K562 (cell line): Measurements from ENCODE around the gene HARS1. TPM values are rescaled to one million over a fixed set of nuclear protein-coding genes. Genes with fewer than 3 reads are reported as not detected.

Source experiments
- CC2D1A ChIP-seq: fragments of 450-650 bp; IDR thresholded peaks from 2 replicates; pipeline ENCODE4 v1.6.1; 2017; ENCODE audit warnings: mild to moderate bottlenecking
- DIDO1 ChIP-seq: fragments of 450-650 bp; IDR thresholded peaks from 2 replicates; pipeline ENCODE4 v1.6.1; 2016; ENCODE audit warnings: low read depth, missing biosample characterization, missing genetic modification characterization
- DPF2 ChIP-seq: fragments of 450-650 bp; IDR thresholded peaks from 2 replicates; pipeline ENCODE4 v1.6.1; 2016
- FOXK1 ChIP-seq: sonication (generic); formaldehyde crosslinking; IDR thresholded peaks from 2 replicates; pipeline ENCODE4 v1.8.0; 2022; ENCODE audit warnings: missing genetic modification reagents, mild to moderate bottlenecking, borderline replicate concordance
- GTF2F1 ChIP-seq: IDR thresholded peaks from 2 replicates; pipeline ENCODE4 v1.6.1; 2011; ENCODE audit warnings: low read depth, low read length, improper control_type of control experiment
- MAZ ChIP-seq, 2 experiments: fragments of 450-650 bp in 1 of 2; sonication (generic) in 1 of 2; formaldehyde crosslinking; IDR thresholded peaks in 1 of 2; conservative IDR thresholded peaks in 1 of 2; 2 replicates each; pipeline versions ENCODE4 v1.4.0 to v1.5.0; 2020; ENCODE audit warnings: mild to moderate bottlenecking in 1 of 2, missing genetic modification reagents in 1 of 2
- MCM5 ChIP-seq: fragments of 450-650 bp; IDR thresholded peaks from 2 replicates; pipeline ENCODE4 v1.6.1; 2016; ENCODE audit warnings: low read depth
- NBN ChIP-seq: fragments of 450-650 bp; IDR thresholded peaks from 2 replicates; pipeline ENCODE4 v1.6.1; 2016; ENCODE audit warnings: low read depth, mild to moderate bottlenecking
- NFIC ChIP-seq: fragments of 450-650 bp; IDR thresholded peaks from 2 replicates; pipeline ENCODE4 v1.6.1; 2017; ENCODE audit warnings: mild to moderate bottlenecking, inconsistent platforms
- SLC30A9 ChIP-seq: fragments of 250-450 bp; sonication (Bioruptor Pico); IDR thresholded peaks from 2 replicates; pipeline ENCODE4 v1.8.0; 2022; ENCODE audit warnings: mild to moderate bottlenecking, moderate library complexity
- SREBF2 ChIP-seq: sonication (generic); formaldehyde crosslinking; IDR thresholded peaks from 2 replicates; pipeline ENCODE4 v1.4.0; 2020; ENCODE audit warnings: mild to moderate bottlenecking, missing genetic modification reagents
- TSC22D4 ChIP-seq: fragments of 450-650 bp; IDR thresholded peaks from 2 replicates; pipeline ENCODE4 v1.6.1; 2016; ENCODE audit warnings: missing genetic modification characterization, missing biosample characterization, control low read depth
- ZBED1 ChIP-seq: IDR thresholded peaks from 2 replicates; pipeline ENCODE4 v1.6.1; 2014
- ZBTB12 ChIP-seq: fragments of 250-450 bp; sonication (Bioruptor Pico); IDR thresholded peaks from 2 replicates; pipeline ENCODE4 v1.4.0; 2020
- ZNF174 ChIP-seq: fragments of 250-450 bp; sonication (Bioruptor Pico); IDR thresholded peaks from 2 replicates; pipeline ENCODE4 v1.4.0; 2020; ENCODE audit warnings: mild to moderate bottlenecking
- ZNF436 ChIP-seq: fragments of 250-450, 450-650 bp; sonication (Bioruptor Pico); formaldehyde crosslinking; IDR thresholded peaks from 2 replicates; pipeline ENCODE4 v1.7.0; 2020; ENCODE audit warnings: mild to moderate bottlenecking
- ZNF717 ChIP-seq: fragments of 250-450 bp; sonication (Bioruptor Pico); IDR thresholded peaks from 2 replicates; pipeline ENCODE4 v1.5.0; 2021
- ZNF76 ChIP-seq: fragments of 250-450 bp; sonication (Bioruptor Pico); IDR thresholded peaks from 2 replicates; pipeline ENCODE4 v1.4.0; 2020; ENCODE audit warnings: mild to moderate bottlenecking, moderate library complexity, borderline replicate concordance
- ZNF785 ChIP-seq: fragments of 250-450 bp; sonication (Bioruptor Pico); IDR thresholded peaks from 2 replicates; pipeline ENCODE4 v1.4.0; 2020; ENCODE audit warnings: mild to moderate bottlenecking
- polyA plus RNA-seq, 8 experiments: library from polyadenylated mRNA; depleted of rRNA in 4 of 8; stranded (reverse) in 5 of 8; unstranded in 3 of 8; fragments of >200 nt; fragmentation: Nextera tagmentation in 2 of 8; fragmentation: Illumina TruSeq in 1 of 8; extraction: Ambion mirVana in 2 of 8; extraction: Trizol in 1 of 8; gene quantifications; 2 replicates each; pipeline versions ENCODE4 v1.2.1 to v1.2.3, GENCODE V29; 2011 to 2014; ENCODE audit warnings: inconsistent platforms in 1 of 8, missing spikeins in 1 of 8
- total RNA-seq, 7 experiments: library from RNA; depleted of rRNA in 6 of 7; stranded (reverse); fragments of >200 nt in 6 of 7; fragmentation: Illumina TruSeq in 2 of 7; extraction: Trizol in 2 of 7; gene quantifications; 2 replicates each; pipeline versions ENCODE4 v1.2.1 to v1.2.3, GENCODE V29; 2011 to 2021; ENCODE audit warnings: low replicate concordance in 1 of 7
- TF ChIP-seq, protein P1 (sequence below): fragments of 200-800 bp; sonication (Bioruptor generic); IDR thresholded peaks from 2 replicates; pipeline ENCODE4 v1.6.1; 2017; ENCODE audit warnings: missing genetic modification characterization, missing compliant biosample characterization
- TF ChIP-seq, protein P2 (sequence below): sonication (generic); formaldehyde crosslinking; IDR thresholded peaks from 2 replicates; pipeline ENCODE4 v1.9.0; 2022; ENCODE audit warnings: mild to moderate bottlenecking, missing genetic modification reagents
- TF ChIP-seq, protein P3 (sequence below), 2 experiments: fragments of 450-650 bp in 1 of 2; sonication (generic) in 1 of 2; formaldehyde crosslinking; conservative IDR thresholded peaks; 2 replicates each; pipeline versions ENCODE4 v1.4.0 to v1.8.1; 2020 to 2022; ENCODE audit warnings: mild to moderate bottlenecking in 1 of 2, missing genetic modification reagents in 1 of 2
- TF ChIP-seq, protein P4 (sequence below): fragments of 450-650 bp; IDR thresholded peaks from 2 replicates; pipeline ENCODE4 v1.6.1; 2016; ENCODE audit warnings: borderline replicate concordance

The HARS1 gene
- total and polyA plus RNA-seq, 9 of the 15 experiments (the other 6 are each of a cell fraction or from before 2014, with no cell fraction given): 13.5 to 88.5 (median 75.2) TPM

DNA sequence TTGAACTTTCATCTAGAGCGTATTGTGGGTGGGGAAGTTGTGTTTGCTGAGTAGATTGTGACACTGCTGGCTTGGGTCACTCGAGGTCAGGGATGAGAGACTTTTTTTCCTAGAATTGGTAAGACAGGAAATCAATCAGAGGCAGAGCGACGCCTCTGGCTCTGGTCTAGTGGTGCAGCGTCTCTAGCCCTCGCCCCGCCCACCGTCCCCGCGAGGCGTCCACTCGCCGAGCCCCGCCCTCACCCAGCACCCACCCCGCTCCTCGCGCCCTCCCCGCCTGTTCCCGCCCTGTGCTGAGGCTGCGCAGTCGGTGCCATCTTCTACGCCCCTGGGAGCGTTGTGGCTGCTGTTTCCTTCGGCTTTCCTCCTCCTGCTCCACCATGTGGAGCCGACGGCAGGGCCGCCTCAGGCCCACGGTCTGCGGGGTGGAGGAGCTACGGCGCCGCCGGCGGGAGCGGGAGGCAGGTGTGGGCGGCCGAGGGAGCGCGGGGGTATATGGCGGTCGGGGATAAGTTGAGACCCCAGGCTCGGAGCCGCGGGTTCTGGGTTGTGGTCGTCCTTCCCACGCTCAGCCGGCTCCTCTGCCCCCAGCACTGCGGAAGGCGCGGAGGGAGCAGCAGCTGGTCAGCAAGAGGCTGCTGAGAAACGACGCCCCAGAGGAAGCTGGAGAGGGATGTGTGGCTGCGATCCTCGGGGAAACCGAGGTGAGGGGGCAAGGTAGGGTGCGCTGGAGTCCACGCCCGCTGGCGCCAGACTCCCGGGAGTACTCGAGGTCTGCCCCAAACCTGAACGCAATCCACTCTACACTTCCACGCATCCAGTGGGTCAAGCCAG lies 51.8 kb downstream of the HARS1 start, which contains the start of gene TMCO6 (continued):
- TF ChIP-seq, protein P1, sequence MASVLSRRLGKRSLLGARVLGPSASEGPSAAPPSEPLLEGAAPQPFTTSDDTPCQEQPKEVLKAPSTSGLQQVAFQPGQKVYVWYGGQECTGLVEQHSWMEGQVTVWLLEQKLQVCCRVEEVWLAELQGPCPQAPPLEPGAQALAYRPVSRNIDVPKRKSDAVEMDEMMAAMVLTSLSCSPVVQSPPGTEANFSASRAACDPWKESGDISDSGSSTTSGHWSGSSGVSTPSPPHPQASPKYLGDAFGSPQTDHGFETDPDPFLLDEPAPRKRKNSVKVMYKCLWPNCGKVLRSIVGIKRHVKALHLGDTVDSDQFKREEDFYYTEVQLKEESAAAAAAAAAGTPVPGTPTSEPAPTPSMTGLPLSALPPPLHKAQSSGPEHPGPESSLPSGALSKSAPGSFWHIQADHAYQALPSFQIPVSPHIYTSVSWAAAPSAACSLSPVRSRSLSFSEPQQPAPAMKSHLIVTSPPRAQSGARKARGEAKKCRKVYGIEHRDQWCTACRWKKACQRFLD (CRISPR knock-in tag): 0 out of 2 replicates have a peak, but pooled peaks have one; percentile 8
- TF ChIP-seq, protein P2, sequence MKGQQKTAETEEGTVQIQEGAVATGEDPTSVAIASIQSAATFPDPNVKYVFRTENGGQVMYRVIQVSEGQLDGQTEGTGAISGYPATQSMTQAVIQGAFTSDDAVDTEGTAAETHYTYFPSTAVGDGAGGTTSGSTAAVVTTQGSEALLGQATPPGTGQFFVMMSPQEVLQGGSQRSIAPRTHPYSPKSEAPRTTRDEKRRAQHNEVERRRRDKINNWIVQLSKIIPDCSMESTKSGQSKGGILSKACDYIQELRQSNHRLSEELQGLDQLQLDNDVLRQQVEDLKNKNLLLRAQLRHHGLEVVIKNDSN: no peak
- TF ChIP-seq ZBED1 (no peak), FOXK1 (CRISPR knock-in tag) (no peak), NBN (peak; percentile 63; the same call in 1 of the 2 replicates), DPF2 (peak; percentile 58; the same call in 1 of the 2 replicates), NFIC (no peak; the same call in 1 of the 2 replicates), DIDO1 (tag) (no peak), ZNF174 (CRISPR knock-in tag) (no peak), ZNF76 (CRISPR knock-in tag) (no peak), ZNF717 (CRISPR knock-in tag) (no peak), GTF2F1 (peak; percentile 55; the same call in 1 of the 2 replicates), MCM5 (no peak), ZNF785 (CRISPR knock-in tag) (no peak), ZBTB12 (no peak), ZNF436 (no peak), MAZ (CRISPR knock-in tag; conservative IDR thresholded peaks at IDR 0.05 in 1 of 2, IDR thresholded peaks at IDR 0.05 in 1 of 2) (peak; percentile 94 to 95), CC2D1A (no peak), TSC22D4 (tag) (no peak), SREBF2 (0 out of 2 replicates have a peak, but pooled peaks have one; percentile 26), SLC30A9 (CRISPR knock-in tag) (no peak)
- TF ChIP-seq, protein P3, sequence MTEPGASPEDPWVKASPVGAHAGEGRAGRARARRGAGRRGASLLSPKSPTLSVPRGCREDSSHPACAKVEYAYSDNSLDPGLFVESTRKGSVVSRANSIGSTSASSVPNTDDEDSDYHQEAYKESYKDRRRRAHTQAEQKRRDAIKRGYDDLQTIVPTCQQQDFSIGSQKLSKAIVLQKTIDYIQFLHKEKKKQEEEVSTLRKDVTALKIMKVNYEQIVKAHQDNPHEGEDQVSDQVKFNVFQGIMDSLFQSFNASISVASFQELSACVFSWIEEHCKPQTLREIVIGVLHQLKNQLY (CRISPR knock-in tag; conservative IDR thresholded peaks at IDR 0.05): no peak
- TF ChIP-seq, protein P4, sequence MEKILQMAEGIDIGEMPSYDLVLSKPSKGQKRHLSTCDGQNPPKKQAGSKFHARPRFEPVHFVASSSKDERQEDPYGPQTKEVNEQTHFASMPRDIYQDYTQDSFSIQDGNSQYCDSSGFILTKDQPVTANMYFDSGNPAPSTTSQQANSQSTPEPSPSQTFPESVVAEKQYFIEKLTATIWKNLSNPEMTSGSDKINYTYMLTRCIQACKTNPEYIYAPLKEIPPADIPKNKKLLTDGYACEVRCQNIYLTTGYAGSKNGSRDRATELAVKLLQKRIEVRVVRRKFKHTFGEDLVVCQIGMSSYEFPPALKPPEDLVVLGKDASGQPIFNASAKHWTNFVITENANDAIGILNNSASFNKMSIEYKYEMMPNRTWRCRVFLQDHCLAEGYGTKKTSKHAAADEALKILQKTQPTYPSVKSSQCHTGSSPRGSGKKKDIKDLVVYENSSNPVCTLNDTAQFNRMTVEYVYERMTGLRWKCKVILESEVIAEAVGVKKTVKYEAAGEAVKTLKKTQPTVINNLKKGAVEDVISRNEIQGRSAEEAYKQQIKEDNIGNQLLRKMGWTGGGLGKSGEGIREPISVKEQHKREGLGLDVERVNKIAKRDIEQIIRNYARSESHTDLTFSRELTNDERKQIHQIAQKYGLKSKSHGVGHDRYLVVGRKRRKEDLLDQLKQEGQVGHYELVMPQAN: peak; percentile 74
